ENCODE results near the gene YIF1B.

The YIF1B gene

DNA sequence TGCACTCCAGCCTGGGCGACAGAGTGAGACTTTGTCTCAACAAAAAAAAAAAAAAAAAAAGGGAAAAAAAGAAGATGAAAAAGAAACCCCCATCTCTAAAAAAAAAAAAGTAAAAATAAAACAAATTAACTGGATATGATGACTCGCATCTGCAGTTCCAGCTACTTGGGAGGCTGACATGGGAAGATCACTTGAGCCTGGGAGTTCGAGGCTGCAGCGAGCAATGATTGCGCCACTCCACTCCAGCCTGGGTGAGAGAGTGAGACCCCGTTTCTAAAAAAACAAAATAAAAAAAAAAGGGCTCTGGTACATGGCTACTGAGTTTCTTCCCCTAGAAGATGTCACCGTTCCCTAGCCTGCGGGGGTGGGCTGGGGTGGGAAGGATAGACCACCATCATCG lies 17.5 kb upstream of the YIF1B start:
- no peak for DNase-seq

DNA sequence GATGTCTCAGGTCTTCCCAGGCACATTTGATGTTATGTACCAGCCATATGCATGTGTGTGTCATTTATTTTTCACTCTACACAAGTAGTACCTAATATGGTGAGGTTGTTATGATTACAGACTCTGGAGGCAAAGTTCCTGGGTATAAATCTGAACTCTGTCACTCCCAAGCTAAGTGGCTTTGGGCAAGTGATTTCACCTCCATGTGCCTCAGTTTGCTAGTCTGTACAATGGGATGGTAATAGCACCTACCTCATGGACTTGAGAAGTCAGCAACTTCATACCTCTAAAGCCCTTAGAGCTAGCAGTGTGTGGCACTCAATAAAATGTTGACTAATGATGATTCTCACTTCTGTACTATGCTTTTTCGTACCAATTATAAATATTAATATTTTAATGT lies 16.0 kb upstream of the YIF1B start:
- no peak for DNase-seq

DNA sequence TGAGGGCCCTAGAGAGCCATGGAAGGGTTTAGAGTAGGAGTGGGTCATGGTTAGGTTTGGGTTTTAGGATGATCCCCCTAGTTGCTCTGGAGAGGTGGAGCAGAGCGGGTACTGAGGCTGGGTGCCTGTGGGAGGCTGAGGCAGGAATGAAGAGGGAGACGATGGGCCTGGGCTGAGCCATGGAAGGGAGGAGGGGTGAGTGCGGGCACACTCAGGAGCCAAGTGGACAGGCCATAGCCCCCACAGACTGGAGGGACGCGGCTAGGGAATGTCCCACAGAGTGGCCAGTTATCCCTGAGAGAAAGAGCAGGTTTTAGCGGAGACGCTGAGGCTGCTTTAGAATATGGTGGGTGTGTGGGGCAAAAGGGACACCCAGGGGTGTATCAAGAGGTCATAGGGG lies 13.9 kb upstream of the YIF1B start:
- no peak for DNase-seq

DNA sequence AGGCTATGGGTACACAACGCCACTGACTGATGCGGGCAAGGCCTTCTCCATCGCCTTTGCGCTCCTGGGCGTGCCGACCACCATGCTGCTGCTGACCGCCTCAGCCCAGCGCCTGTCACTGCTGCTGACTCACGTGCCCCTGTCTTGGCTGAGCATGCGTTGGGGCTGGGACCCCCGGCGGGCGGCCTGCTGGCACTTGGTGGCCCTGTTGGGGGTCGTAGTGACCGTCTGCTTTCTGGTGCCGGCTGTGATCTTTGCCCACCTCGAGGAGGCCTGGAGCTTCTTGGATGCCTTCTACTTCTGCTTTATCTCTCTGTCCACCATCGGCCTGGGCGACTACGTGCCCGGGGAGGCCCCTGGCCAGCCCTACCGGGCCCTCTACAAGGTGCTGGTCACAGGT lies 10.8 kb upstream of the YIF1B start:
- no peak for DNase-seq

DNA sequence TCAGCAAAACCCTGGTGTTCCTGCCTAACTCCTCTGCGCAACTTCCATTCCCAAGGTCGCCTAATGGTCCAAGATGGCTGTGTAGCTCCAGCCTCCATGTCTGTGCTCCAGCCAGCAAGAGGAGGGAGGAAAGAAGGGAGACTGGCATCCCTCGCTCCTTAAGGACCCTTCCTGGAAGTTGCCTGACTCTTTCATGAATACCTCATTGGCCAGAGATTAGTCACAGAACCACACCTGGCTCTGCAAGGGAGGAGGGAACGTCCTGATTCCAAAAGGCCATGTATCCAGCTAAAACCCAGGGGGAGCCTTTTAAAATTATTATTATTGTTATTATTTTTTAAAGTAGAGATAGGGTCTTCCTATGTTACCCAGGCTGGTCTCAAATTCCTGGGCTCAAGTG lies 8.7 kb upstream of the YIF1B start:
- no peak for DNase-seq

DNA sequence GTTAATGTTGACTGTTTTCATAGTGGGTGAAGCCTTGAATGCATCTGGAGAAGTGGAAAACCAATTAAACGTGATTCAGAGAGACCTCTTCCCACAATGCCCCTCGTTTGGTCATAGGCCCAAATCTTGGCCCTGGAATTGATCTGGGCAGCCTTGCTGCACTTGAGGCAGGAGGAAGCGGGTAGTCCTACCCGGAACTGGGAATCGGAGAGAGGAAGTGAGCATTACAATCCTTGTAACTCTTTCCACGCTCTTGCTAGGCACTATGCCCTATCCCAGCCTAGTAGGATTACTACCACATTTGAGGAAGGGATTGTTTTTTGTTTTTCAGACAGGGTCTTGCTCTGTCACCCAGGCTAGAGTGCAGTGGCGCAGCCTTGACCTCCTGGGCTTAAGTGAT lies 7.5 kb upstream of the YIF1B start:
- no peak for DNase-seq

DNA sequence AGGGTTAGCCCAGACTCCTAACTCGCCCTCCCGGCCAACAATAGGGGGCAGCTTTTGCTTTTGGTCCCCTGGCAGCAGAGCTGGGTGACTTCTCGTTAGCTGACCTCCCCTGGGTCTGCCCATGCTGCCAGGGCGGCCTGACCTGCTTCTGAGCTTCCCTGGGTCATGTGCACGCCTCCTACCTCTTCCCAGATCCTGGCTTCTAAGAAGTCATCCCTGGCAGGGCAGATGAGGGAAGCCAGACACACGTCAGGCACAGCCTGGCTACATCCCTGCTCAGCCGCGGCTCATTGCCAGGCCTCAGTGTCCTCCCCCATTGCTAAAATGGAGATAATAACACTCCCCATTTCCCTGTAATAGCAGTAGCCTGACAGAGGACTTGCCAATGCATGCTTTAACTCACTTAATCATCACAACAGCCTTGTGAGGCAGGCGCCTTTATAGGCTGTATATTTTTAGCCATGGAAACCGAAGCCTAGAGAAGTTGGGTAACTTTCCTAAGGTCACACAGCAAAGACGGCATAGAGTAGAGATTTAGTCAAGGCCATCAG lies 6.0 kb upstream of the YIF1B start:
- DNase-seq, result no peak

DNA sequence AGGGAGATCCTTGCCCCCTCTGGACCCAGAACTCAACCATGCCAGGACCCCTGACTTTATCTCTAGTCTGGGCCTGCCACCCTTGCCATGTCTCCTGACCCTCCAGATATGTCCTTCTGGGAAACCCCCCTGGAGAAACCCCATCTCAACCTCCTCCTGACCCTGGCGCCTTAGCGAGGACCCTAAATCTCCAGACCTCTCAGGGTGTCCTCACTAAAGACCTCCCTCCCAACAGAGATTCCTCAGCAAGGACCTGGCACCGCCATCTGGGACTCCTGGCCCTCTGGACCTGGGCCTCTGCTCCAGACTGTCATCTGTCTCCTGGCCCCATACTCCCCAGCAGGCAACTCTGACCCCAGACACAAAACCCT lies 5.2 kb upstream of the YIF1B start:
- DNase-seq, result no peak

DNA sequence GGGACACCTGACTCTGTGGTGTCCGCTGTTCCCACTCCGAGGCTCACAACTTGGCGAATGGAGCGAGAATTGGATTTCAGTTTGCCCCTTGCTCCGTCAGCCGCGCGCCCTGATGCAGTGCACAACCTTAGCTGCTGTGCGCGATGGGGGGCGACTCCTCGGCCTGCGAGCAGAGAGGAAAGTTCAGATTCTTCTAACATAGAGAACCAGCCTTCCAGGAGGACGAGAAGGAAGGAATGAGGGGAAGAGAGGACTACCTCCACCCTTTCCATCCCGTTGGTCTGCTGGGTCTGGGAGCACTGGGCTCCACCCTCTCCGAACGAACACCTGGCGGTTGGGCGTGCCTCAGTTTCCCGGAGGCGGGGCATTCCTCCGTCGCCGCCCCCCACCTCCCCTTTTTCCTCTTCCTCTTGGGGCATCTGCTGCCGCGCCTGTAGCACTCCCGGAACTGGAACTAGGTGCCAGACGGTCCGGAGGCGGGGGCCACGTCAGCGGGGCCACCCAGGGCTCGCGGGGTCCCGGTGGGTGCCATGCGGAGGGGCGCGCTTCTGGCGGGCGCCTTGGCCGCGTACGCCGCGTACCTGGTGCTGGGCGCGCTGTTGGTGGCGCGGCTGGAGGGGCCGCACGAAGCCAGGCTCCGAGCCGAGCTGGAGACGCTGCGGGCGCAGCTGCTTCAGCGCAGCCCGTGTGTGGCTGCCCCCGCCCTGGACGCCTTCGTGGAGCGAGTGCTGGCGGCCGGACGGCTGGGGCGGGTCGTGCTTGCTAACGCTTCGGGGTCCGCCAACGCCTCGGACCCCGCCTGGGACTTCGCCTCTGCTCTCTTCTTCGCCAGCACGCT lies 3.9 kb upstream of the YIF1B start, which contains the start of gene KCNK6:
KCNK6 (plus strand) TSS at position 425 of the 838 bp plus-strand sequence; CDS start at position 531, 106 bp downstream.
- DNase-seq, result no peak

DNA sequence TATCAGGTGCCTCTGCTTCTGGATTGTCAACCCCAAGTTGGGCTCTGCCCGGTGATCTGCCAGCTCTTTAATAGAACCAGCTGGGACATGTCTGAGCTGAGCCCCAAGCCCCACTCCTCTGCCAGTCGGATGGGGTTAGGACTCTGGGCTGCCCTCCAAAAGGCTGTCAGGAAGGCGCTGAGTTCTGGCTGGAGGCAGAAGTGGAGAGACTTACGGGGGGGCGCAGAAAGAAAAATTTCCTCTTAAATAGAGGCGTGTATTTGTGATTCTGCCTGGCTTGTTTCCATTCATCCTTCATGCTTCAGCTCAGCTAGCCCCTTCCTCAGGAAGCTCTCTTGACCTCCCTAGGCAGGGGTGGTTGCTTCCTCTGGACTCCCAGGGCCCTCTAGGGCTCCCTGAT lies 2.9 kb upstream of the YIF1B start:
- no peak for DNase-seq

DNA sequence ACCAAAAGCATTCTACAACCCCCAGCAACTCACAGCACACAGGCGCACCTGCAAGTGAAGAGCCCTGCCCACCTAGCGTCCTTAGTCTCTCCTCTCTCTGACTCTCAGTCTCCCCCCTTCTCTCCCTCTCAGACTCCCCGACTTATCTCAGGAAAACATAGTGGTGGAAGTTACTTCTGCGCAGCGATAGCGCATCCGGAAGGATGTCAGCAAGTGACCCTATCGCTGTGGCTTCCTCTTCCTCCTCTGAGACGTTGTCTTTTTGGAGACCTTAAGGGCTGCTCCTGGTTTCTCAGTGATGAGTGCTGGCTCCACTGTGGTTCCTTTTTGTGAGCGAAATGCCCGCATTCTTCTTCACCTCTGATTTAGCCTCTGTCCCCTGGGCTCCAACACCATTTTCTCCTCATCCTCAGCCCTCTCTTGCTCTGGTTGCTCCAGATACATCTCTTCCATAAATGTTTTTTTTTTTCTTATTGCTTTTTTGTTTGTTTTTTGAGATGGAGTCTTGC lies 1.4 kb upstream of the YIF1B start:
- no peak for DNase-seq

DNA sequence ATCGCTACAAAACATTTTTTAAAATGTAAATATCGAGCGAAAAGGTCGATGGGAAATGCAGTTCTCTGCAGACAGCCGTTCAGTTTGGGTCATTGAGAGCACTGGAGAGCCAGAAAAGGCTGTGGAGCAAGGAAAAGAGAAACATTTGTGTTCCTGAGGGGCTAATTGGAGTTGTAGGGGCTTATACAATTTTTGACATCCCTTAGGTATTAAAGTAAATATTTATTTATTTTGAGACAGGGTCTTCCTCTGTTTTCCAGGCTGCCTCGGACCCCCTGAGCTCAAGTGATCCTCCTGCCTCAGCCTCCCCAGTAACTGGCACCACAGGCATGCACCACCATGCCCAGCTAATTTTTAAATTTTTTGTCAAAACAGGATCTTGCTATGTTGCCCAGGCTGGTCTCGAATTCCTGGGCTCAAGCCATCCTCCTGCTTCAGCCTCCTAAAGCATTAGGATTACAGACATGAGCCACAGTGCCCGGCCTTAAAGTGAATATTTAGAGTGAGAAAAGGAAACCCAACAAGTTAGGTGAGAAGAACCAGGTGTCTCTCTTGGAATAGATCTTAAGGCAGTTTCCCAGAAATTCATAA lies 825 bp upstream of the YIF1B start:
- no peak for DNase-seq

DNA sequence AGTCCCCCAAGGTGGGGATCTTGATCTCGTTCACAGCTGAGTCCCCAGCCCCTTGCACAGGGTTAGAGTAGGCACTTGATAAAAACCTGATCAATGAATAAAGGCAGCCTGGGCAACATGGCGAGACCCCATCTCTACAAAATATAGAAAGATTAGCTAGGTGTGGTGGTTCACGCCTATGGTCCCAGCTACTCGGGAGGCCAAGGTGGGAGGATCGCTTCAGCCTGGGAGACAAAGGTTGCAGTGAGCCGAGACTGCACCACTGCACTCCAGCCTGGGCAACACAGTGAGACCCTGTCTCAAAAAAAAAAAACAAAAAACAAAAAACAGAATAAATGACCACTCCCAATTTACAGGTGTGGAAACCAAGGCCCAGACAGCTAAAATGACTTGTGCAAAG lies 4.8 kb downstream of the YIF1B start:
- no peak for DNase-seq

DNA sequence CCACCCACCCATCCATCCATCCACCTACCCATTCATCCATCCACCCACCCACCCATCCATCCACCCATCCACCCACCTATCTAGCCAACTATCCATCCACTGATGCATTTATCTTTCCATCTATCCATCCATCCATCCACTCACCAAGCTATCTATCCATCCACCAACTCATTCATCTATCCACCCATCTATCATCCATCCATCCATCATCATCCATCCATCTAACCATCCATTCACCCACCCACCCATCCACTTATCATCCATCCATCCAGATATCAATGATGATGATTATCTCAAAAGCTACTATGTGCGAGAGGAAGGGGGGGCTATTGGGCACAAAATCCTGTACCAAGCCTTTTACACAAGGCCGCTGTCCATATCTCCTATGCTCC lies 5.5 kb downstream of the YIF1B start:
- no peak for DNase-seq

DNA sequence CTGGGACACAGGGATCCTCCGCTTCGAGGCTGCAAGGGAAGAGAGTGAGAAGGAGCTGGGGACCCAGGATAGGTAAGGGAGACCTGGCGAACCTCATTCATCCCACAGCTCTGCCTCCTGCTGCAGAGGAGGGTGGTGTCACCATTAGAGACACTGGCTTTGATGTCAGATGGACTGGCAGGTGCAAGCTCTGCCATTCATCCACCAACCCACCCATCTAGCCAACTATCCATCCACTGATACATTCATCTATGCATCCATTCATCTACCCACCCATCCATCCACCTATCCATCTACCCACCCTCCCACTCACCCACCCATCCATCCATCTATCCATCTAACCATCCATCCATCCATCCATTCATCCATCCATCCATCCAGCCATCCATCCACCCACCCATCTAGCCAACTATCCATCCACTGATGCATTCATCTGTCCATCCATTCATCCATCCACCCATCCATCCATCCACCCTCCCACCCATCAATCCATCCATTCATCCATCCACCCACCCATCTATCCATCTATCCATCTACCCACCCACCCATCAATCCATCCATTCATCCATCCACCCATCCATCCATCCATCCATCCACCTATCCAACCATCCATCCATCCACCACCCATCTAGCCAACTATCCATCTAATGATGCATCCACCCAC lies 6.0 kb downstream of the YIF1B start:
- DNase-seq, result no peak

DNA sequence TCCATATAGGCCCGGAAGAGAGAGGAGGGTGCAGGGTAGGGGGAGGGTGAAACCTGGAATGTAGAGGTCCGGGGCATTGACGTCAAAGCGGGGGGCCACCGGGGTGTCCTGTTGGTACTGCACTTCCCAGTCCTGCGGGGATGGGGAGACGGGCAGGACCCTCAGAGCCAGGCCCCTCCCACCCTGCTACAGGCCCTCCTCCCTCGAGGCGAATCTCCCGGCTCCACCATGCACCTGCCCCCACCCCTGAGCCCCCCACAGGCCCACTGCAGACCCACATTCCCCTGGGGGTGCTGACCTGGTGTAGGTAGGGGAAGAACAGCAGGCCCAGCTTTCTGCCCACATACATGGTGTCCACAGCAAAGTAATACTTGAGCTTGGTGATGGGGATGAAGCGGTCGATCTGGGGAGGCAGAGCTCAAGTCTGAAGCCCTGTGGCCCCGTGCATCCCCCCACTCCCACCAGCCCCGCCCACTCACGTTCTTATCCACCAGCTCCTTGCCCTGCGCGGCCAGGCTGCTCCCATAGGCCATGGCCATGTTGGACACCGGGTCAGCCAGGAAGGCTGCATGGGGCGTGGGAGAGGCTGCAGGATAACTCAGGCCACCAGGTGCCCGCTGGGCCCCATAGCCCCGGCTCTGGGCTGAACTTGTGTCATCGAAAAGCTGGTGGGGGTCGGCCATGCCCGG lies 6.7 kb downstream of the YIF1B start:
- DNase-seq, result no peak

DNA sequence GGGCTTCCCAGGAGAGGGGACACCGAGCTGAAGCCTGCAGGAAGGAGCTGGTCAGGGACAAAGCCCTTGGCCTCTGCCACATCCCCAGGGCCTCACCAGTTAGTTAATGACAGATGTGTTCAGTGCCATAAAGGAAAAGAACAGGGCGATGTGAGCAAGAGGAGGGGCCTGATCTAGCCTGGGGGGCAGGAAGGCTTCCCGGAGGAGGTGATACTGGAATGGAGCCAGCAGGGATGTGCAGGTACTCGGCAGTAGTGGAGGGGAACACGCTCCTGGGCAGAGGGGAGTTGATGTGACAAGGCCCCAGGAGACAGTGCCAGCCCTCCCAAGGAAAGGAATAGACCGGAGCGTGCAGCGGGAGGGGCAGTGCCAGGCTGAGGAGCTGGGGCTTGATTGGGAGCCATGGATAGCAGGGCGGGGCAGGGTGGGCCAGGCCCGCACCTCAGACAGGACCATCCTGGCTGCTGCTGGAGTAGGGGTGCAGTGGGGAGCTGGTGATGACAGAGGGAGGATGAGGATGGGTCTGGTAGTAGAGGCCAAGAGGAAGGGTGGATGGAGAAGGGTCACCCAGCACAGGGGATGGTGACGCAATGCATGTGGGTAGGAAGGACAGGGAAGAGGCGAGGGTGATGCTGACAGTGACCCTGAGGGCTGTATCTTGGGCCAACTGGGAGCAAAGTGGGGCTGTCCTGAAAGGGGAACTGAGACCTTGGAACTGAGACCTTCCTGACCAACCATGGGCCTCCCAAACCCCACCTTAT lies 7.6 kb downstream of the YIF1B start:
- no peak for DNase-seq

DNA sequence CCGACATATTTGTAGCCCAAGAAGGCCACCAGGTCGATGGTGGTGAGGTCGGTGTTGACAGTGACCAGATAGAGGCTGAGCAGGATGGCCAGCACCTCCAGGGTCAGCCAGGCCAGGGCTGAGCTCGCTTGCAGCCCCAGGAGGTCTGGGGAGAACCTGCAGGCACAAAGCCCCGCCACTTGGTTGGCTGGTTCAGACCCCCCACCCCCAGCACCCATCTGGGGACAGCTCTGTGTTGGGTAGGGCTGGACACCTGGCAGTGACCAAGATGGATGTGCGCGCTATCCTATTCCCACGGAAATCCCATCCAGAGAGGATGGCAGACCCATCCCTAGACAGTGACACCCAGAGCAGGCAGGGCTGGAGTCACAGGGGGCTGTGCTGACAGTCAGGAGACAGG lies 8.2 kb downstream of the YIF1B start:
- no peak for DNase-seq

DNA sequence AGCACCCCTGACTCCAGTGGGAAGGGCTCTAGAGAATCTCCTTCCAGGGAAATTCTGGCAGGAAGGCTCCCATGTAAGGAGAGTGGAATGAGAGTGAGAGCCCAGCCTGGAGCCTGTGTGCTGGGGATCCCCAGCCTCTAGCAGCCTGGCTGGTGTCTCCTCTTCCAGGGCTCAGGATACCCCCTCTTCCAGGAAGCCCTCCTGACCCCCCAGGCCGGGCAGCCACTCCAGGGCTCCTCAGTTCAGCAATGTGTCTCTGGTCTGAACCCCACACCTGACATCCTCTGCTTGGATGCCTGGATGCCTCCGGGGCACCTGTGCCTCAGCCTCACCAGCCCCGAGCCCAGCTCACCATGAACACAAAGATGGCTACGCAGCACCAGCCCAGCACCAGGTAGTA lies 8.7 kb downstream of the YIF1B start:
- no peak for DNase-seq

DNA sequence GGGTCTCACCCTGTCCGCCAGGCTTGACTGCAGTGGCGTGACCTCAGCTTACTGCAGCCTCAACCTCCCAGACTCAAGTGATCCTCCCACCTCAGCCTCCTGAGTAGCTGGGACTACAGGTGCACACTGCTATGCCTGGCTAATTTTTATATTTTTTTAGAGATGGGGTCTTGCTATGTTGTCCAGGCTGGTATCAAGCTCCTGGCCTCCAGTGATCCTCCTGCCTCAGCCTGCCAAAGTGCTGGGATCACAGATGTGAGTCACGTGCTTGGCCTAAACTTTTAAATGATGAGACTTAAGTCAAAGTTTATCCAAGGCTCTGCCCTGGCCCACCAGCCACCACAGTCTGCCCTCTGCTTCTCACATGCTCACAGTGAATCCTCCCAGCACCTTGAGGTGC lies 9.5 kb downstream of the YIF1B start:
- no peak for DNase-seq

DNA sequence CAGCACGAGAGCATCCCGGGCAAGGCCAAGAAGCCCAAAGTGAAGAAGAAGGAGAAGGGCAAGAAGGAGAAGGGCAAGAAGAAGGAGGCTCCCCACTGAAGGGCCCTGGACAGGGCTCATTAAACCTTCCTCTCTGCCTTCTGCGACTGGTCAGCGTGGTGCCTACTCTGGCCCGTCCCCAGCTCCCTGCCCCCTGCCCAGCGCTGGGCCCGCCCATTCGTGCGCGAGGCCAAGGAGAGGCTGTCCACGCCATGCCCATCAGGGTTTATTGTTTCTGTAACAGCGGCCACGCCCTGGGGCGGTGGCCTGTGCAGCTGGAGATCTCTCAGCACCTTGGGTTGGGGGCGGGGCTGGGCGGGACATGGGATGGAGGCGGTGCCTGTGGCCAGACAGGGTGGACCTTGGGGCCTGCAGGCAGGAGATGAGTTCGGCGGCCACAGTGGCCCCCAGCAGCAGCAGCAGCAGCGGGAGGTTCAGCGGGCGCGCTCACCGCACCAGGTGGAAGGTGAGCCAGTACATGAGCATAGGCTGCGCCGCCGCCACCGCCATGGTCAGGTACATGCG lies 10.8 kb downstream of the YIF1B start:
- no peak for DNase-seq

DNA sequence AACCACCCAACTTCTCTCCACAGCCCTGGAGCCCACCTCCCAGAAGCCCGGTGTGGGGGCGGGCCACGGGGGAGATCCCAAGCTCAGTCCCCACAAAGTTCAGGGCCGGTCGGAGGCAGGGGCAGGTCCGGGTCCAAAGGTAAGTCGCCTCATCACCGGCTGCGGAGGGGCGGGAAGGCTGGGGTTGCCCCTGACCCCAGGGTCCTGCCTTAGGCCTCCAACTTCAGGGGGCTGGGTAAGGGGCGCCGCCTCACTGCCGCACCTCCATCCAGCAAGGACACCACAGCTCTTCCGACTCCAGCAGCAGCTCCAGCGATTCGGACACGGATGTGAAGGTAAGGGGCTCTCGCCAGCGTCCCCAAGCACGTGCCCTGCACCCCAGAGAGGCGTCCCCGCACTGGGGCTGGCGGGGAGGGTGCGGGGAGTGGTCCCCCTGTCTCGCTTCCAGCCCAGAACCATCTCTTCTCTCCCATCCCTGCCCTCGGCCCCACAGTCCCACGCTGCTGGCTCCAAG lies 11.3 kb downstream of the YIF1B start:
- no peak for DNase-seq
